GM23338 (cell line): Measurements from ENCODE around the gene GNAI2. TPM values are rescaled to one million over a fixed set of nuclear protein-coding genes. Genes with fewer than 3 reads are reported as not detected.

Experiments used
- ATAC-seq: fragments of 200-7000 bp; cut with Tn5 transposase; 3 replicates; pipeline ENCODE4 v1.9.1; 2020
- DNase-seq: peaks from one replicate; pipeline ENCODE4 v3.0.0-alpha.2; 2015; ENCODE audit warnings: low spot score
- H2AFZ ChIP-seq: fragments of 200-600 bp; sonication (generic); 2 replicates; pipeline ENCODE4 v1.8.0; 2016; ENCODE audit warnings: antibody characterized with exemption, mild to moderate bottlenecking, moderate library complexity
- H3F3A ChIP-seq: fragments of 200-600 bp; sonication (generic); replicated peaks from 2 replicates; pipeline ENCODE4 v1.8.0; 2017; ENCODE audit warnings: antibody characterized with exemption, mixed run types, low read depth
- H3K27ac ChIP-seq: fragments of 200-600 bp; sonication (generic); 2 replicates; pipeline ENCODE4 v1.6.1; 2016; ENCODE audit warnings: low read depth
- H3K27me3 ChIP-seq: fragments of 200-600 bp; sonication (generic); 2 replicates; pipeline ENCODE4 v1.8.0; 2016; ENCODE audit warnings: mild to moderate bottlenecking, mixed run types, moderate library complexity; ENCODE audit not compliant: insufficient read depth
- H3K36me3 ChIP-seq: fragments of 200-600 bp; sonication (generic); 2 replicates; pipeline ENCODE4 v1.8.0; 2016; ENCODE audit warnings: mild to moderate bottlenecking; ENCODE audit not compliant: insufficient read depth
- H3K4me1 ChIP-seq: fragments of 200-600 bp; sonication (generic); 2 replicates; pipeline ENCODE4 v1.8.0; 2016; ENCODE audit warnings: mild to moderate bottlenecking, moderate library complexity; ENCODE audit not compliant: insufficient read depth
- H3K4me2 ChIP-seq: fragments of 200-600 bp; sonication (generic); 2 replicates; pipeline ENCODE4 v1.7.1; 2017; ENCODE audit warnings: mixed run types
- H3K4me3 ChIP-seq: fragments of 200-600 bp; sonication (generic); 2 replicates; pipeline ENCODE4 v1.6.1; 2016; ENCODE audit warnings: mixed run types
- H3K79me2 ChIP-seq: fragments of 200-600 bp; sonication (generic); replicated peaks from 2 replicates; pipeline ENCODE4 v1.8.0; 2017; ENCODE audit warnings: mild to moderate bottlenecking; ENCODE audit not compliant: insufficient read depth
- H3K9me2 ChIP-seq: fragments of 200-600 bp; sonication (generic); 2 replicates; pipeline ENCODE4 v1.8.0; 2017; ENCODE audit not compliant: insufficient read depth
- H4K20me1 ChIP-seq: fragments of 200-600 bp; sonication (generic); replicated peaks from 2 replicates; pipeline ENCODE4 v1.8.0; 2017; ENCODE audit warnings: mild to moderate bottlenecking; ENCODE audit not compliant: insufficient read depth
- H3K27ac Mint-ChIP-seq: 2 replicates; pipeline ENCODE4 v1.8.0; 2020; ENCODE audit warnings: inconsistent platforms, mild to moderate bottlenecking, moderate library complexity, mixed read lengths
- H3K27me3 Mint-ChIP-seq: 3 replicates; pipeline ENCODE4 v1.8.0; 2022; ENCODE audit warnings: low read depth, mild to moderate bottlenecking, moderate library complexity, mixed read lengths, inconsistent platforms; ENCODE audit not compliant: insufficient read depth, poor library complexity
- H3K36me3 Mint-ChIP-seq: 3 replicates; pipeline ENCODE4 v1.8.0; 2021; ENCODE audit warnings: low read depth, mild to moderate bottlenecking, inconsistent platforms, moderate library complexity, mixed read lengths
- H3K4me1 Mint-ChIP-seq: 3 replicates; pipeline ENCODE4 v1.8.0; 2020; ENCODE audit warnings: mild to moderate bottlenecking, inconsistent platforms, mixed read lengths
- H3K4me3 Mint-ChIP-seq: 3 replicates; pipeline ENCODE4 v1.8.0; 2021; ENCODE audit warnings: moderate library complexity, mild to moderate bottlenecking, inconsistent platforms, mixed read lengths
- H3K9me3 Mint-ChIP-seq: 3 replicates; pipeline ENCODE4 v1.8.0; 2020; ENCODE audit warnings: moderate library complexity, mild to moderate bottlenecking, inconsistent platforms, mixed read lengths
- EZH2 ChIP-seq: fragments of 200-600 bp; sonication (generic); IDR thresholded peaks from one replicate; pipeline ENCODE4 v1.8.0; 2017; ENCODE audit warnings: antibody characterized with exemption, mild to moderate bottlenecking, low read depth; ENCODE audit not compliant: unreplicated experiment
- EZH2phosphoT487 ChIP-seq: fragments of 200-600 bp; sonication (generic); IDR thresholded peaks from one replicate; pipeline ENCODE4 v1.8.1; 2018; ENCODE audit warnings: antibody characterized with exemption; ENCODE audit not compliant: unreplicated experiment
- POLR2AphosphoS5 ChIP-seq: IDR thresholded peaks from 2 replicates; pipeline ENCODE4 v1.6.1; 2016; ENCODE audit warnings: antibody characterized with exemption, low read depth
- STAT1 ChIP-seq: IDR thresholded peaks from one replicate; pipeline ENCODE4 v1.6.1; 2016; ENCODE audit warnings: antibody characterized with exemption; ENCODE audit not compliant: unreplicated experiment
- polyA plus RNA-seq: library from polyadenylated mRNA; unstranded; fragments of >200 nt; fragmentation: Nextera tagmentation; extraction: Ambion mirVana; gene quantifications from 2 replicates; pipeline ENCODE4 v1.2.1, GENCODE V29; 2016
- total RNA-seq: library from RNA; depleted of rRNA; stranded (reverse); fragments of >200 nt; shearing (Covaris generic); gene quantifications from 2 replicates; pipeline ENCODE4 v1.2.3, GENCODE V29; 2014
- TF ChIP-seq, protein P1 (sequence below): fragments of 250-450 bp; sonication (Bioruptor Pico); IDR thresholded peaks from 2 replicates; pipeline ENCODE4 v1.5.0; 2020; ENCODE audit warnings: mild to moderate bottlenecking, moderate library complexity
- TF ChIP-seq, protein P2 (sequence below), 2 experiments: fragments of 200-600 bp in 1 of 2; sonication (generic) in 1 of 2; conservative IDR thresholded peaks; 2 replicates each; pipeline versions ENCODE4 v1.5.1 to v1.6.1; 2016 to 2017; ENCODE audit warnings: antibody characterized with exemption in 2 of 2, low read depth in 2 of 2, mild to moderate bottlenecking in 2 of 2, moderate library complexity in 1 of 2

GNAI2 gene
- total and polyA plus RNA-seq, 2 experiments from 2014 or later, result 138 to 153 TPM

DNA sequence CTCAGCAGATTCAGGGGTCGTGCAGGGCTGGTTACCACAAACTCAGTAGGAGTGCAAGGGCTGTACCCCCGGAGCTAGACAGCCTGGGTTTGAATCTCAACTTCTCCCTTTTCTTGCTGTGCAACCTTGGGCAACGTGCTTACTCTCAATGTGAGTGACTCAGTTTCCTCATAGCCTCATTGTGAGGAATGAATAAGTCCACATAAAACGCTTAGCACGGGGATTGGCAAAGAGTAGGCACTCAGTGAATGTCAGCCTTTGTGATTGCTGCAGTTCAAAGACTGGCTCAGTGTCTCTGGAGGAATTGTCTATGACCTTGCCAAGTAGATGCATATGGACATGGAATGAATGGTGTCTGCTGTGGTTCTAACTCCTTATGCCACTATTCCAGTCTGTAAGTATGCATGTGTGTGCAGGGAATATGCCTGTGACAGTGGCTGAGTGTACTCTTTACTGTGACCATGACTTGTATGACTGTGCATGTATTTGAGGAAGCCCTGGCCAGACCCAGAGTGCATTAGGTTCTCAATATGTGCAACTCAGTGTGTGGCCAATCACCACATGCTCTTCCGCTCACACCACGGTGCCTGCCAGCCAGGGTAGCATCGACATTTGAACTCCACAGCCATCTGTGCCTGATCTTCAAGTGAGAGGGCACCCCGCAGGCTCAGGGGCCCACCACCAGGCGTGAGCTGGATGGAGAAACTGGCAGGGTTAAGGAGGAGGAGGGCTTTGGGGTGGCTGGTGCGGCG is 64.1 kb downstream of the GNAI2 start (continued):
- no peak for TF ChIP-seq EZH2
- TF ChIP-seq, protein P1, sequence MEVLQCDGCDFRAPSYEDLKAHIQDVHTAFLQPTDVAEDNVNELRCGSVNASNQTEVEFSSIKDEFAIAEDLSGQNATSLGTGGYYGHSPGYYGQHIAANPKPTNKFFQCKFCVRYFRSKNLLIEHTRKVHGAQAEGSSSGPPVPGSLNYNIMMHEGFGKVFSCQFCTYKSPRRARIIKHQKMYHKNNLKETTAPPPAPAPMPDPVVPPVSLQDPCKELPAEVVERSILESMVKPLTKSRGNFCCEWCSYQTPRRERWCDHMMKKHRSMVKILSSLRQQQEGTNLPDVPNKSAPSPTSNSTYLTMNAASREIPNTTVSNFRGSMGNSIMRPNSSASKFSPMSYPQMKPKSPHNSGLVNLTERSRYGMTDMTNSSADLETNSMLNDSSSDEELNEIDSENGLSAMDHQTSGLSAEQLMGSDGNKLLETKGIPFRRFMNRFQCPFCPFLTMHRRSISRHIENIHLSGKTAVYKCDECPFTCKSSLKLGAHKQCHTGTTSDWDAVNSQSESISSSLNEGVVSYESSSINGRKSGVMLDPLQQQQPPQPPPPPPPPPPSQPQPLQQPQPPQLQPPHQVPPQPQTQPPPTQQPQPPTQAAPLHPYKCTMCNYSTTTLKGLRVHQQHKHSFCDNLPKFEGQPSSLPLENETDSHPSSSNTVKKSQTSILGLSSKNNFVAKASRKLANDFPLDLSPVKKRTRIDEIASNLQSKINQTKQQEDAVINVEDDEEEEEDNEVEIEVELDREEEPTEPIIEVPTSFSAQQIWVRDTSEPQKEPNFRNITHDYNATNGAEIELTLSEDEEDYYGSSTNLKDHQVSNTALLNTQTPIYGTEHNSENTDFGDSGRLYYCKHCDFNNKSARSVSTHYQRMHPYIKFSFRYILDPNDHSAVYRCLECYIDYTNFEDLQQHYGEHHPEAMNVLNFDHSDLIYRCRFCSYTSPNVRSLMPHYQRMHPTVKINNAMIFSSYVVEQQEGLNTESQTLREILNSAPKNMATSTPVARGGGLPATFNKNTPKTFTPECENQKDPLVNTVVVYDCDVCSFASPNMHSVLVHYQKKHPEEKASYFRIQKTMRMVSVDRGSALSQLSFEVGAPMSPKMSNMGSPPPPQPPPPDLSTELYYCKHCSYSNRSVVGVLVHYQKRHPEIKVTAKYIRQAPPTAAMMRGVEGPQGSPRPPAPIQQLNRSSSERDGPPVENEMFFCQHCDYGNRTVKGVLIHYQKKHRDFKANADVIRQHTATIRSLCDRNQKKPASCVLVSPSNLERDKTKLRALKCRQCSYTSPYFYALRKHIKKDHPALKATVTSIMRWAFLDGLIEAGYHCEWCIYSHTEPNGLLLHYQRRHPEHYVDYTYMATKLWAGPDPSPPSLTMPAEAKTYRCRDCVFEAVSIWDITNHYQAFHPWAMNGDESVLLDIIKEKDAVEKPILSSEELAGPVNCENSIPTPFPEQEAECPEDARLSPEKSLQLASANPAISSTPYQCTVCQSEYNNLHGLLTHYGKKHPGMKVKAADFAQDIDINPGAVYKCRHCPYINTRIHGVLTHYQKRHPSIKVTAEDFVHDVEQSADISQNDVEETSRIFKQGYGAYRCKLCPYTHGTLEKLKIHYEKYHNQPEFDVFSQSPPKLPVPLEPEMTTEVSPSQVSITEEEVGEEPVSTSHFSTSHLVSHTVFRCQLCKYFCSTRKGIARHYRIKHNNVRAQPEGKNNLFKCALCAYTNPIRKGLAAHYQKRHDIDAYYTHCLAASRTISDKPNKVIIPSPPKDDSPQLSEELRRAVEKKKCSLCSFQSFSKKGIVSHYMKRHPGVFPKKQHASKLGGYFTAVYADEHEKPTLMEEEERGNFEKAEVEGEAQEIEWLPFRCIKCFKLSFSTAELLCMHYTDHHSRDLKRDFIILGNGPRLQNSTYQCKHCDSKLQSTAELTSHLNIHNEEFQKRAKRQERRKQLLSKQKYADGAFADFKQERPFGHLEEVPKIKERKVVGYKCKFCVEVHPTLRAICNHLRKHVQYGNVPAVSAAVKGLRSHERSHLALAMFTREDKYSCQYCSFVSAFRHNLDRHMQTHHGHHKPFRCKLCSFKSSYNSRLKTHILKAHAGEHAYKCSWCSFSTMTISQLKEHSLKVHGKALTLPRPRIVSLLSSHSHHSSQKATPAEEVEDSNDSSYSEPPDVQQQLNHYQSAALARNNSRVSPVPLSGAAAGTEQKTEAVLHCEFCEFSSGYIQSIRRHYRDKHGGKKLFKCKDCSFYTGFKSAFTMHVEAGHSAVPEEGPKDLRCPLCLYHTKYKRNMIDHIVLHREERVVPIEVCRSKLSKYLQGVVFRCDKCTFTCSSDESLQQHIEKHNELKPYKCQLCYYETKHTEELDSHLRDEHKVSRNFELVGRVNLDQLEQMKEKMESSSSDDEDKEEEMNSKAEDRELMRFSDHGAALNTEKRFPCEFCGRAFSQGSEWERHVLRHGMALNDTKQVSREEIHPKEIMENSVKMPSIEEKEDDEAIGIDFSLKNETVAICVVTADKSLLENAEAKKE (CRISPR knock-in tag), result no peak
- no peak for TF ChIP-seq STAT1
- TF ChIP-seq, protein P2, sequence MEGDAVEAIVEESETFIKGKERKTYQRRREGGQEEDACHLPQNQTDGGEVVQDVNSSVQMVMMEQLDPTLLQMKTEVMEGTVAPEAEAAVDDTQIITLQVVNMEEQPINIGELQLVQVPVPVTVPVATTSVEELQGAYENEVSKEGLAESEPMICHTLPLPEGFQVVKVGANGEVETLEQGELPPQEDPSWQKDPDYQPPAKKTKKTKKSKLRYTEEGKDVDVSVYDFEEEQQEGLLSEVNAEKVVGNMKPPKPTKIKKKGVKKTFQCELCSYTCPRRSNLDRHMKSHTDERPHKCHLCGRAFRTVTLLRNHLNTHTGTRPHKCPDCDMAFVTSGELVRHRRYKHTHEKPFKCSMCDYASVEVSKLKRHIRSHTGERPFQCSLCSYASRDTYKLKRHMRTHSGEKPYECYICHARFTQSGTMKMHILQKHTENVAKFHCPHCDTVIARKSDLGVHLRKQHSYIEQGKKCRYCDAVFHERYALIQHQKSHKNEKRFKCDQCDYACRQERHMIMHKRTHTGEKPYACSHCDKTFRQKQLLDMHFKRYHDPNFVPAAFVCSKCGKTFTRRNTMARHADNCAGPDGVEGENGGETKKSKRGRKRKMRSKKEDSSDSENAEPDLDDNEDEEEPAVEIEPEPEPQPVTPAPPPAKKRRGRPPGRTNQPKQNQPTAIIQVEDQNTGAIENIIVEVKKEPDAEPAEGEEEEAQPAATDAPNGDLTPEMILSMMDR (conservative IDR thresholded peaks at IDR 0.05; ENCODE audit: low read depth in 2 of 2), result no peak
- TF ChIP-seq EZH2phosphoT487, result no peak

DNA sequence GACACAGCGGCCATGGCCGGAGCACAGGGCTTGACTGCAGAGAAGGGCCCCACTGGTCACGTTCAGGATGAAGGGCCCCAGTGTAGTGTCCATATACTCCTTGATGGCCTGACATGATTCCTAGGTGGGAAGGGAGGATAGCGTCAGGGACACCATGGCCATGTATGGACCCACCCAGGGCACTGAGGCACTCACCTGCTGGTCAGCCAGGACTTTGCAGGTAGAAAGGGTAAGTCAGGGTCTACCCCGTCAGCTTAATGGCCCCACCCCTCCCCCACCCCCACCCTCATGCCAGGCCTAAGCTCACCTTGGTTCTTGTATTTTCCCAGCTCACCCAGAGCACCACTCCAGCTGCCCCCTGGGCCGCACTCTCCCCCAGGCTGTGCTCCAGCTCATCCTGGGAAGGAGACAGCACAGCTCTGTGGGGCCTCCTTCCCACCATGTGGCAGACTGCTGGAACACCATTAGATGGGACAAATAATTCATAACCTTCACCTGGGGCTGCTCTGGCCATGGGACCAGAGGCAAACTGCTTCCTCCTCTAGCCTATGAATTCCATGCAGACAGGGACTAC is 64.8 kb downstream of the GNAI2 start:
- no peaks in the 10 kb centered on the region for H3K36me3 ChIP-seq
- H3K4me3 Mint-ChIP-seq, result no peak overlapping the region
- TF ChIP-seq POLR2AphosphoS5, result no peak
- TF ChIP-seq, protein P2 (conservative IDR thresholded peaks at IDR 0.05; ENCODE audit: low read depth in 2 of 2), result 0 out of 4 replicates have a peak, but pooled peaks of 1 of the 2 experiments have one; percentile 11
- no peaks in the 10 kb centered on the region for H4K20me1 ChIP-seq
- peaks cover 17% of the 10 kb centered on the region for H3F3A ChIP-seq
- peak overlapping the region; percentile 52; the same call in 1 of the 2 replicates for H3K27ac Mint-ChIP-seq
- H3K4me3 ChIP-seq, result no peak overlapping the region
- H3K27ac ChIP-seq, result no peak overlapping the region
- 0 out of 3 replicates have a peak, but pooled peaks cover 5% of the 10 kb centered on the region for H3K36me3 Mint-ChIP-seq
- H3K4me1 ChIP-seq, result peaks cover 25% of the 10 kb centered on the region
- 0 out of 2 replicates have a peak overlapping the region, but pooled peaks have one; percentile 51 for H3K4me2 ChIP-seq
- ATAC-seq, result no peak
- no peaks in the 10 kb centered on the region for H3K9me2 ChIP-seq
- no peaks in the 10 kb centered on the region for H3K79me2 ChIP-seq
- peaks cover 8% of the 10 kb centered on the region; the same call in 2 of the 3 replicates for H3K9me3 Mint-ChIP-seq
- H3K27me3 Mint-ChIP-seq, result peaks cover 22% of the 10 kb centered on the region
- DNase-seq, result no peak
- no peak overlapping the region for H2AFZ ChIP-seq
- H3K4me1 Mint-ChIP-seq, result peaks cover 22% of the 10 kb centered on the region
- H3K27me3 ChIP-seq, result no peaks in the 10 kb centered on the region
